ENCODE data around the gene ST3GAL3.

- TF ChIP-seq POLR2A (IDR thresholded peaks at IDR 0.05), result no peak
- TF ChIP-seq EP300 (IDR thresholded peaks at IDR 0.05), result no peak
- TF ChIP-seq CTCF (IDR thresholded peaks at IDR 0.05), result no peak
These were observed 82.5 kb downstream of the ST3GAL3 start for GRCh38 chr1:43789604-43790550.
